Measurements from ENCODE around the gene RTRAF.

Gene RTRAF

GRCh38 chr14:51972566-51972965, 16.8 kb upstream of the RTRAF start:
- no peak overlapping the region for H3K27ac ChIP-seq
- TF ChIP-seq CTCF (conservative IDR thresholded peaks at IDR 0.05) = no peak

GRCh38 chr14:51977075-51977474, 12.3 kb upstream of the RTRAF start:
- TF ChIP-seq CTCF (conservative IDR thresholded peaks at IDR 0.05) = no peak
- no peak overlapping the region for H3K27ac ChIP-seq

GRCh38 chr14:51978681-51979085, 10.7 kb upstream of the RTRAF start:
- H3K27ac ChIP-seq = no peak overlapping the region
- TF ChIP-seq CTCF (conservative IDR thresholded peaks at IDR 0.05) = no peak

- TF ChIP-seq CTCF (conservative IDR thresholded peaks at IDR 0.05) = peak; percentile 90
- H3K27ac ChIP-seq = no peak overlapping the region
Measured at GRCh38 chr14:51979088-51979709, 10.1 kb upstream of the RTRAF start.

GRCh38 chr14:51981218-51981854, 8.0 kb upstream of the RTRAF start:
- no peak overlapping the region for H3K27ac ChIP-seq
- no peak for TF ChIP-seq CTCF (conservative IDR thresholded peaks at IDR 0.05)

GRCh38 chr14:51988221-51988620, 1.1 kb upstream of the RTRAF start:
- peak overlapping the region; percentile 83 for H3K27ac ChIP-seq
- no peak for TF ChIP-seq CTCF (conservative IDR thresholded peaks at IDR 0.05)

- peak overlapping the region; percentile 83; the same call in 1 of the 2 replicates for H3K27ac ChIP-seq
Measured at GRCh38 chr14:51990488-51990887, 1.1 kb downstream of the RTRAF start.

More at GRCh38 chr14:51990488-51990887, 1.1 kb downstream of the RTRAF start:
- no peak for TF ChIP-seq CTCF (conservative IDR thresholded peaks at IDR 0.05)

Data from VCaP (cell line).